DMS114 treated with DMSO at 0.1 percent for 48 hours (cell line): ENCODE data around the gene DNAAF8.

Experiments used
- DNase-seq: peaks from one replicate; lab custom pipeline; 2025; ENCODE audit not compliant: unreplicated experiment; lab: John Stamatoyannopoulos, UW

DNAAF8 gene

DNA sequence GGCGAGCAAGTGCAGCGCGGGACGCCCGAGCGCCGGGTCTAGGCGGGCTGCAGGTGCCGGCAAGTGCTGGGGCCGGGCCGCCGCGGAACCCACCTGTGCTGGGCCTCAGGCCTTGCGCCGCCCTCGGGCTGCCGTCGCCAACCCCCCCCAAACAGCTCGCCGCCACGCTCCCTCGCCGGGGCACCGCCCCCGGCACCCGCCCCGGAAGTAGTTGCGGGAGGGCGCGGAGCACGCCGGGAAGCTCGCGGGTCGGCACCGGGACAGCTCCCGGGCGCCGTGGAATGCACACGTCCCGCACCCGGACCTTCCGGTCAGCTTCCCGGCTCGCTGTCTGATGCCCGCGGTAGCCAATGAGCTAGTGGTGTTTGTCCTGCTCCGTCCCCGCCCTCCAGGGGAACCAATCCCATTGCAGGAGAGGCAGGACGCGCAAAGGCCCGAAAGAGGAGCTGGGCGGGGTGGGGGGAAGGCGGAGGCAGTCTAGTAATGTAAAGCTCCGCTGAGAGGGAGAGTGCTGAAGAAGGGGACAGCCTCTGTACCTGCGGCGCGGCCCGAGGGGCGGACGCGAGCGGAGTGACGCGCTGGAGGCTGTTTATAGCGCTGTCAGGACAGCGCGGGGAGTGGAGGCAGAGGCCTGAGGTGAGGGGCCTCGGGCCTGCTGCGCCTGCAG, at the start of gene DNAAF8, which contains the start of gene ANKS3:
DNAAF8 (plus strand) TSS at position 475 of the 667 bp plus-strand sequence. CDS start 1,978 bp downstream, outside the sequence.
ANKS3 (minus strand) TSS at position 209 of the 667 bp plus-strand sequence. CDS start 4,122 bp downstream, outside the sequence.
- peak; percentile 91 for DNase-seq

DNA sequence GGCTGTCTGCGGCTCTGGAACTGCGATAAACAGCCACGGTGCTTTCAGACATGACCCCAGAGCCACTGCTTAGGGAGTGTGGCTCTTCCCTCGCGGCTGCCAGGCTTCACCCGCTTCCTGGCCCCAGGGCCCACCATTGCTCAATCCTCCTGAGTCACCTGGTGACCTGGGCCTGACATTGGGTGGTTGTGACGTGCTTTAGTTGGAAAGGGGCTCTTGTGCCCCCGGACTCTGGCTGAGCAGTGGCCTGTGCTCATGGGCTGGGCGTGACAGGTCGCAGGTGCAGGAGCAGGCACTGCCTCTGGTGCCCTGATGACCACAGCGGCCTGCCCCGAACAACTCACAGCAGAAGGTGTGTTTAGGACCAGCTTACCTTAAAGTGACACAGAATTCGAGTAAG, 49.6 kb upstream of the DNAAF8 start:
- DNase-seq: no peak

DNA sequence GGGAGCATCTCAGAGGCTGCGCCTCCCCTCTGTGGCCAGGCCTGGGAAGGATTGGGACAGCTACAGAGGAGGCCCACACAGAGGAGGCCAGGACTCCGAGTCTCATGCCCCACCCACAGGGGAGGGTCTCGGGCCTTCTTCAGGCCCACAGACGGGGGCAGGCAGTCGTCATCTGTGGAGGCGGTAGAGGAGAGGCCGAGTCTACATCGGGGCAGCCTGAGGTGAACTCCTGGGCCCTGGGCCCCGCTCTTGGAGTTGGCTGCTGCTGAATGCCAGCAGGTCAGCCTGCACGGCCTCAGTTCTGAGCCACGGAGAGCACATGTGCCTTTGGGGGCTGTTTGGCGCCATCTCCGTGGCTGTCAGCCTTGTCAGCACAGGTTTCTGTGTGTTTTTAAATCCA, 49.0 kb upstream of the DNAAF8 start:
- DNase-seq: no peak

DNA sequence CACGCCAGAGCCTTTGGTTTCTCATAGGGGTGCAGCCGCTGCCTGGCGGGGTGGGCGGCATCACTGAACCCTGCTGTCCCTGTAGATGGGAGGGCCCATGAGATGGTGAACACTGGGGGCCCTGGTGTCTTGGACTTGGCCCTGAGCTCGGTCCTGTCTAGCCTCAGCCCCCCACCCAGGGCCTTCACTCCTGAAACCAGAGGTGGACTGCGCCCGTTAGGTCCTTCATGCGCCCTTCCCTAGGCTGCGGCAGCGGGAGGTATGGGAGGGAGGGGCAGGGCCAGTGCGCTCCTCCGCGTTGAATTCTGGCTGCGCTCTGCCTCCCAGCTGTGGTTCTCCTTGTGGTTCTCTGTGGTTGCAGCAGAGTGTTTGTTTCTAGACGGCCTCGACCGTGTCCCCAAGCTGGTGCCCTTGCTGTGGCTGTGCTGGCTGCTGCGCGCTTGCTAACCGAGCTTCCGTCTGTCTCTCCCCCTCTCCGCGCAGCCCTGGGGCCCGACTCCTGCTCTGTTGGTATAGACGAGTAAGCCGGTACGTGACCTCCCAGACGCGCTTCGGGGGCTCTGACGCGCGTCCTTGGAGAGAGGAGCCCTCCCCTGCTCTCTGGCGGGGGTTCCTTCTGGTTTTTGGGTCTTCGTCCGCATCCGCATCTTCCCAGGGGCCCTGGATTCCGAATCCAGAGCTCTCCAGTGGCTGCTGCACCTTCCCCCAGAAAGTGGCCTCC, 48.4 kb upstream of the DNAAF8 start:
- no peak for DNase-seq

DNA sequence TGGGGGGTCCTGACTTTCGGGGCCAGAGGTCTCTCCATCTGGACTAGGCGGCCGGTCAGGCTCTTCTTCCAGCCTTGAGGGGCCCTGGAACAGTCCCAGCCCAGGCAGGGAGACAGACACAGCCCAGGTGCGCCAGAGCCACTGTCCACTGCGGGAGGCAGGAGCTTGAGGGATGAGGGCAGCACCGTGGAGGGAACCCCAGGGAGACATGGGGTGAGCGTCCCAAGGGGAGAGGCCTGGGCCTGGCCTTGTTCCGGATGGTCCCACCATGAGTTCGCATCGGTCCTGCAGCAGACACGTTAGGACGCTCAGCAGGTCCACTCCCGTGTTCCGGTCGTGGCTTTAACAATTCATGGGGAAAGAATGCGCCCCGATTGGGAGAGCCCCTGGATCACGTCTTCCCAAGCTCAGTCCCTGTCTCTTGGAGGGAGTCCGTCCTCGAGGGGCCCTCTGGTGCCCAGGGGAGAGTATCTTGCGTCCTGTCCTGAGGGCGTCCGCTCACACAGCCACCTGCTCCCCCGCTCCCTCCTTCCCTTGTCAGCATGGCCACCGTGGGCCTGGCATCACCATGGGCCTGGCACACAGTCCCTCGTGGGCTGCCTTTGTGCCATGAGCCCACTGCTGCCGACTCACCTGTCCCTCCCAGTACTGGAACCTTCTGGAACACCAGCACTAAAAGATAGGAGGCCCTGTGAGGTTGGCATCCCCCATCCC, 47.7 kb upstream of the DNAAF8 start:
- DNase-seq: no peak

DNA sequence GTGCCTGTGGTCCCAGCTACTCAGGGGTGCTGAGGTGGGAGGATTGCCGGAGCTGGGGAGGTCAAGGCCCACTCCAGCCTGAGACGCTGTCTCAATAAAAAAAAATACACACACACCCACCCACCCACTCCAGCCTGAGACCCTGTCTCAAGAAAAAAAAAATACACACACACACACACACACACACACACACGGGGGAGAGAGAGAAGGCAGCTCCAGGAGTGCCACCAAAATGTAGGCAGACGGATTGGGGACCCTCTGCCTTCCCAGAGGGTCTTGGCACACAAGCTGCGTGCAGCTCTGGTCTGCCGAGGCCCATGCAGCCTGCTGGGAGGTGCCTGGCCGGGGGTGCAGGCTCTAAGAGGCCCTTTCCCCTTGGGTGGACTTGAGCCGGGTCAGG, 46.9 kb upstream of the DNAAF8 start:
- DNase-seq: no peak

DNA sequence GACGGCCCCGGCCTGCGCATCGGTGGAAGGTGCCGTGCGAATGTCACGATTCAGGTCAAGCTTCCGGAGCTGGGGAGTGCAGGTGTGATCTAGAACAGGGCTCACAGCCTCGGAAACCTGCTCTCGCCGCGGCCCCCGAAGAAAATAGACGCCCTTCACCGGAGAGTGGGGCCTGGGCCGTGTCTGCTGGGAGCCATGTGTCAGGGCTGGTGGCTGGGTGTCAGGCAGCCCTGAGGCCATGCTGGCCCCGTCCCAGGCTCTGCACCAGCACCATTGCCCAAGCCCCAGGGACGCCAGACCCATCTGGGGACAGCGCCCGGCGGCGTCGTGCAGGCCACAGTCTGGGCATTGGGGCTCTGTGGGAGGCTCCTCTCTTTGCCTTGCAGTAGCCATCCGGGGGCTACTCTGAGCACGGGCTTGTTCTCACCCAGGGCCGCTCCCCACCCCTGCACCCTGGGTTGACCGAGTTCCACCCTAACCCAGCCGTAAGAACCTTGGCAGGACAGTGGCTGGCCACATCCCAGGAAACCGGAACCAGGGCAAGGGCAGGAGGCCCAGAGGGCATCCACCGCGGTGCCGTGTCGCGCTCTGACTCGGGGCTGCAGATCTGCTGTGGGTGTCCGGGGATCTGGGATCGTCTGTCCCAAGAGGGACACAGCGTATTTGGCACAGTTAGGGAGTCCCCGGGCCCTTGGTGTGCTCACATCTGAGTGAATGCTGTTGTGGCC, 46.2 kb upstream of the DNAAF8 start:
- DNase-seq: no peak

DNA sequence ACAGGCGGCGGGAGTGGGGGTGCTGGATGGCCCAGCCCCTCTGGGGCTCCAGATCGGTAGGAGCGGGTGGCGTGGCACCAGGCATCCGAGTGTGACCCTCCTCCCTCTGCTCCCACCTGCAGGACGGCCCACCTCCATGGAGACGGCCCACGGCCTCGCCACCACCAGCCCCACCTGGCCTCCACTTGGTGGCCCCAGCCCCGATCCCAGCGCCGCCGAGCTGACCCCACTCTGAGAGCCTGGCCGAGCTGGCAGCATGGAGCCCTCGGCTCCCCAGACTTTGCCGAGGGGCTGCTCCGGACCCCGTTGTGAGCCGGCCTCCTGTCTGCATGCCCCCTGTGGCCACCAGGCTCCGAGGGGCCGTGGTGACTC, 45.7 kb upstream of the DNAAF8 start:
- no peak for DNase-seq

DNA sequence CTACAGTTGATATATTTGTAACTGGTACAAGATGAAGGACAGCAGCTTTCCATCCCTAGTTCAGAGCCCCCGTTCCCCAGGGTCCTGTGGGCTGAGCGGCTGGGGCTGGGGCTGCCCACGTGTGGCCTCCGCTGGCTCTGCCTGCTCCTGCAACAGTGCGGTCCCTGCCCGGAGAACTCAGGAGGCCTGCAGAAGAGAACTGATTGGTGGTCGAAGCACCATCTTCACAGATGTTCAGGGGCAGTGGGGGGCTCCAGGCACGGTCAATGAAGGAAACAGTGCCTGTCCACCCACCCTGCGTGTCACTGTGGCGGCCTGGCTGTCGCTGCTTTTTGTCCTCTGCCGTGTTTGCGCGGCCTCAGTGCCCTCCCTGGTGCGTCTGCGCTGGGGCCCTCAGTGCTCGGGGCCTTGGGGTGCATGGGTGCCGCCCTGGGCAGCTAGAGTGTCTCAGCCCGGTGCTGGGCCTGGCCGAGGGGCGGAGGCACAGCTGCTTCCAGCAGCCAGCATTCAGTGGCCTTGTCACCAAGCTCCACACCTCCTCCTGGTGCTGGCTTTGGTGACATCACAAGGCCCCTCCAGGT, 45.2 kb upstream of the DNAAF8 start:
- no peak for DNase-seq

DNA sequence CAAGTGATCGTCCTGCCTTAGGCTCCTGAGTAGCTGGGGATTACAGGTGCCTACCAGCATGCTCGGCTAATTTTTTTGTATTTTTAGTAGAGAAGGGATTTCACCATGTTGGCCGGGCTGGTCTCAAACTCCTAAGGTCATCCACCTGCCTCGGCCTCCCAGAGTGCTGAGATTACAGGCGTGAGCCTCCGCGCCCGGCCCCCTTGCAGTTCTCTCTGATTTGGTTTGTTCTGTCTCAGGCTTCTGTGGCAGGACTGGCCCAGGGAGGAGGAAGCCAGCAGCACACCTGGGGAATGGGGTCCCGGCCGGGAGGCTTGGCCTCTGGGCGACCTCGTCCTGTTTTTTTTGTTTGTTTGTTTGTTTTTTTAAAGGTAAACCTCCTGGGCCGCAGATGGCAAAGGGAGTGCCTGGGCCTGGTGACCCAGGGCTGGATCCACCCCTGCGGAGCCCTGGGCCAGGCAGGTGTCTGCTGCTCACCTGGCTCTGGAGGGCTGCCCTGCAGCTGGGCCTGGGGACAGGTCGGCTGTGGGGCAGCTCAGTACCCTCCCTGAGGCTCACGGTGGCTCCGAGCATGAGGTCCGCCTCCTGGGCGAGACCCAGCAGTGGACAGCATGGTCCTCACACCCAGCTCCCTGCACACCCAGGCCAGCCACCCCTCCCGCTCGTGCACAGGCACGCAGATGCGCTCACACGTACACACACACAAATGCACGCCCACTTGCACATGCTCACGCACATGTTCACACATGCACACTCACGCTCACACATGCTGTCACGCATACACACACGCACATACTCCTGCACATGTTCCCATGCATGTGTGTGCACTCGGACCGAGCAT, 44.3 kb upstream of the DNAAF8 start:
- no peak for DNase-seq

DNA sequence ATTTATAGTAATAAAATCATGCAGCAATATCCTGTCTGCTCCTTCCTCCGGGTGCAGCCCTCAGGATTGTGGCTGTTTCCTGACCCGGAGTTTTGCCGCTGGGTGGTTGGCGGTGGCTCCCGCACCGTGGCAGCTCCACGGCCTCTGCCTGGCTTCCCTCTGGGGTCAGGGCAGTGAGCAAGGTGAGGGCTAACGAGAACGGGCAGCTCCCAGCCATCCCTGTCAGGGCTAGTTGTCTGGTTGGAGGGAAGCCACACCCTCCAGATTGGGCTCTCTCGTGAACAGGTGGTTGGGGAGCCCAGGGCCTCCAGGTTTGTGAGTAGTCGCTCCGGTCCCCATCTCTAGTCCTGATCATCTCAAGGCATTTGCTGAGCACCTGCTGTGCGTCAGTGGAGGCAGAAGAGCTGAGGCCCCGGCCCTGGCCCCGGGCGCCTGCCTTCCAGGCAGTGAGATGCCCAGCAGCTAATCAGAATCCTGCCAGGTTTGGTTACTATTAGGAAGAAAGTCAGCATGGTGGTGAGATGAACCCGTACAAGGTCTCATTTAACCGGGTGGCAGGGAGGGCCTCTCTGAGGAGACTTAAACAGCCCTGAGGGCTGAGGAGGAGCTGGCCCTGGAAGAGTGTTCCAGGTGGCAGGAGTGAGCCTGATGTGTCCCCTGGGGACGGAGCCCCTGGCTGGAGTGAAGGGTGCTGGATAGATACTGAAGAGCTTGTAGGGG, 43.2 kb upstream of the DNAAF8 start:
- no peak for DNase-seq

DNA sequence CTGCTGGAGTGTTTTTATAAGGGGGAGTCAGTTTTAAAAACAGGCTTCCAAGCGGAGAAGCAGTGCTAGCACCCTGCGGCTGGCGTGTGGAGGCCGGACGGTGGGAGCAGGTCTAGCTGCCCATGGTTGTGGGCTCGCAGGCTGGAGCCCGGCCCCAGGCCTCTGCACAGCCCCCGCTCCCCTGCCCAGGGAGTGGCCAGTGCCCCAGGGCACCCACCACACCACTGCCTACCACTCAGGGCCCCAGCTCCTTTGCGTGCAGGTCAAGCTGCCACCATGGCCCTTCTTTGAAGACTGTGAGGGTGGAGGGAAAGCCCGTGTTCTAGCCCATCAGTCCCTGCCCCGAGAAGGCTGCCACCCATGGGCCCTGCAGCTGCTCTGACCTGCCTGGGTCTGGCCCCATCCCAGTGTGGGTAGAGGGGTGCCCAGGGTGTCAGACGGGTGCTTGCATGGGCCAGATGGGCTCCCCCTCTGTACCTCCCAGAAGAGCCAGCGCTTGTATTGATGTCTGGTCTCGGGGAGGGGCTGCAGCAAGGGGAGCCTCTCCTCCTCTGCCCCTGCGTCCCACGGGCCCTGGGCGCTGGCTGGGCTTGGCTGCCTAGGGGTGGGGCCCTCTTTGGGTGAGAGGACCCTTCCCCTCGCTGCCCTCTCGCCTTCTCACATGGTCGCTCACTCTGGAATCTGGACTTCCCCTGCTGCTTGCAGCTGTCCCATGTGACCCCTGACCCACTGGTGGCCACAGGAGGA, 42.5 kb upstream of the DNAAF8 start:
- DNase-seq: no peak

DNA sequence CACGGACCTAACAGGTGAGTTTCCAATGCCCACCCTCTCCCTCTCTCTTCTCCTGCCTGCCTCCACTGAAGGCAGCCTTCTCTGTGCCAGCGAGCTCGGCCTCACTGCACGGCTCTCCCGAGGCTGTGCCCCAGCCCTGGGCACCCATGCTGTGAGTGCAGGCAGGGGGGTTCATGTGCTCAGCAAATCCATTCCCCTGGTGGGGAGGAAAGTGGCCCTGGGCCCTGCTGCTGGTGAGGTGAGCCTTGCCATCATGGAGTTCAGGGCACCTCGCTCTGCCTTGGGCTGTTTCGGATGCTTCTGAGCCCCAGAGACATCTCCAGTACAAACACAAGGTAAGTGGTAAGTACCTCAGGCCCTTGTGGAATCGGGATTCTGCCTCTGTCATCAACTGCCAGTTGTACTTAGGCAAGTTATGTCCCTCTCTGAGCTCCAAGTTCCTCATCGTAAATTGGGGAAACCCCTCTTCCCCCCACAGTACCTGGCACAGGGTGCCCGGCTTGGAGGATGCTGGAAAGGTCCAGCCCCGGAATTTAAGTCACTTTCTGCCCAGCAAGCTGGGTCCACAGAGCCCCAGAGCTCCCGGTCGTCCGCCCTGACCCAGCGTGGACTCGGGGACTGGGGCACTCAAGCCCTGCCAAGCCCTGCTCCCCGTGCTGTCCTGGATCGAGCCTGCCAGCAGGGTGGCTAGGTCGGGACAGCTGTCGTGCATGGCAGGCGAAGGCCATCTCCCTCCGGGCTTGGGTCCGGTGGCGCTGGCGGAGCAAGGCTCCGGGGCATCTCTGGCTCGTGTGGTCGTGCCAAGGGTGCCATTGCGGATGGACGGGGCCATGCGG, 41.7 kb upstream of the DNAAF8 start:
- DNase-seq: no peak

DNA sequence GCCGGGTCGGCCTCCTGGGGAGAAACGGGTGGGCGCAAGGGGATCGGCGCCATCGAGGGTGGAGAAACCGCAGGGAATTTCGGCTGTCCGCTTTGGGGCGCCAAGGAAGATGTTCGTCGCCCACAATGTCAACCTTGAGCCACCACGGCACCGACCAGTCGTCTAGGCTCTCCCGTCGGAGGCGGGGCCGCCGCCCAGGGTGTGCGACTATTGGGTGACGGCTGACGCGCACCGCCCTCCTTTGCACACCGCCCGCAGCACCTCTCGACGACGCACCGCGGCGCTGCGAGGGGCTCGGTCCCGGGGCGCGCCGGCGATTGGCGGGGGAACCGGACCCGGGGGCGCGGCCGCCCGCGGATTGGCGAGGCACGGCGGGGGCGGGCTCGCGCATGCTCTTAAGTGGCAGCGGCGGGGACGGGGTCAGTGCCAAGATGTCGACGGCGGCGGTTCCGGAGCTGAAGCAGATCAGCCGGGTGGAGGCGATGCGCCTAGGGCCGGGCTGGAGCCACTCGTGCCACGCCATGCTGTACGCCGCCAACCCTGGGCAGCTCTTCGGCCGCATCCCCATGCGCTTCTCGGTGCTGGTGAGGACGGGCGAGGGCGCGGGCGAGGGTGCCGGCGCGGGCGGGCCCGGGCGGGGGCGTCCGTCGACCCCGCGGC, 40.9 kb upstream of the DNAAF8 start, which contains the start of gene NUDT16L1:
NUDT16L1 (plus strand) TSS at position 267 of the 660 bp plus-strand sequence; CDS start at position 432, 165 bp downstream.
- peak; percentile 80 for DNase-seq

DNA sequence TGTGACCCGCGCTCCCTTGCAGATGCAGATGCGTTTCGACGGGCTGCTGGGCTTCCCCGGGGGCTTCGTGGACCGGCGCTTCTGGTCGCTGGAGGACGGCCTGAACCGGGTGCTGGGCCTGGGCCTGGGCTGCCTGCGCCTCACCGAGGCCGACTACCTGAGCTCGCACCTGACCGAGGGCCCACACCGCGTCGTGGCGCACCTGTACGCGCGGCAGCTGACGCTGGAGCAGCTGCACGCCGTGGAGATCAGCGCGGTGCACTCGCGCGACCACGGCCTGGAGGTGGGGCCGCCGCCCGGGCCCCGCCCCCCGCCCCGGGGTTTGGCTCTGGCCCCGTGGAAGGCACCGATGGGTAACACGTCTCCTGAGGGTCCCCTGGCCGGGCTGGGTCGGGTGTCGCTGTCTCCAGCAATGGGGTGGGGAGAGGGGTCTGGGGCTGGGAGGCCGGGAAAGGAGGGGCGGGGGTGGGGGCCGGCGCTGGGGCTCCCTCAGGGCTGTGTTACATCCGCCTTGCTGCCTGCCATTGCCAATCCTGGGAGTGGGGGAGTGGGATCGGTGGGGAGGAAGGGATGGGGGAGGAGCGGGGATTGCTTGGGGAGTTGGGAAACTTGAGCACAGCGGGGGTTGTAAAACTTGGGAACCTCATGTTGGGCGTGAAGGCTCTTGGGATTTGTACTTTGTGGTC, 40.2 kb upstream of the DNAAF8 start:
- DNase-seq: no peak

DNA sequence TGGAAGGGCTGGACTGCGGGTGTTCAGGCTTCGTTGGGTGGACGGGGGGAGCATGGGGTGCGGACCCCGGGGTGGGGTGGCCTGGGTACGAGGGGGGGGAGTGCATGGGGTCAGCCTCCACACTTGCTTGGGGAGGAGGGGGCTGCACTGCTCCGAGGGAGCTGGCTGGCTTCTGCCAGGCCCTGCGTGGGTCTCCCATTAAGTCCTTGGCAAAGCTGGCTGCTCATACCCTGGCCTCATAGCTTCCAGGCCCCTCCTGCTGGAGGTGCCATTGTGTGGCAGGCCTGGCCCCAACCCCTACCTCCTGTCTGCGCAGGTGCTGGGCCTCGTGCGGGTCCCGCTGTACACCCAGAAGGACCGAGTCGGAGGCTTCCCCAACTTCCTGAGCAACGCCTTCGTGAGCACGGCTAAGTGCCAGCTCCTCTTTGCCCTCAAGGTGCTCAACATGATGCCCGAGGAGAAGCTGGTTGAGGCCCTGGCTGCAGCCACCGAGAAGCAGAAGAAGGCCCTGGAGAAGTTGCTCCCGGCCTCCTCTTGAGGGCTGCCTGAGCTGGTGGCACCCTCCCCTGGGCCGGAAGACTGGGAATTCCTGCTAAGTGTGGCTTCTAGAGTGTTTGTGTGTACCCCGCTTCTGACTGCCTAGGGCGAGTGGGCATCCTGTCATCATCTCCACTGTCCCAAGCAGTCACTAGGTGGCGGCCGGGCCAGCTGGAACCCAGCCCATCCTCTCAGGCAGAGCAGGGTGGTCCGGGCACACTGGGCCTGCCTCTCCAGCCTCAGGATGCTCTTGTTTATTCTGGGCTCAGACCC, 39.5 kb upstream of the DNAAF8 start:
- no peak for DNase-seq
